Fibroblast of the conjunctiva (primary cell): ENCODE results near the gene CDYL.
"Not testable (repeated sequence)": the region's sequence is repeated elsewhere in the genome, so short reads cannot be mapped to it uniquely, and the experiment has no call there.

Source experiments
- DNase-seq: peaks from one replicate; pipeline ENCODE4 v3.0.0-alpha.2; 2010; ENCODE audit warnings: low read depth

CDYL gene

DNA sequence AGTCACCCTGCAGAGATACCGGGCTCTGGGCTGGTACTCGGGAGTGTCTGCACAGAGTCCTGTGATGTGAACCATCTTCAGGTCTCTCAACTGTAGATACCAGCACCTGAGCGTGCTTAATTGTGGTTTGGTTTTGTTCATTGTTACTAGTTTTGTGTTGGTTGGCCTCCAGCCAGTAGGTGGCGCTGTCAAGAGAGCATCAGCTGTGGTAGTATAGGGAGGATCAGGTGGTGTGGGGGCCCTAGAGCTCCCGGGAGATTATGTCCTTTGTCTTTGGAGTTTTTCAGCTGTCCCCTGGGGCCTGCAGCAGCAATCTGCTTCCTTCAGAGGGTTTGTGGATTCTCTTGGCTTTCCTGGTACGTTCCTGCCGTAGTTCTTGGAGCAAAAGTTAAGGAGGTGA is 67.9 kb downstream of the CDYL start:
- DNase-seq, result no peak

DNA sequence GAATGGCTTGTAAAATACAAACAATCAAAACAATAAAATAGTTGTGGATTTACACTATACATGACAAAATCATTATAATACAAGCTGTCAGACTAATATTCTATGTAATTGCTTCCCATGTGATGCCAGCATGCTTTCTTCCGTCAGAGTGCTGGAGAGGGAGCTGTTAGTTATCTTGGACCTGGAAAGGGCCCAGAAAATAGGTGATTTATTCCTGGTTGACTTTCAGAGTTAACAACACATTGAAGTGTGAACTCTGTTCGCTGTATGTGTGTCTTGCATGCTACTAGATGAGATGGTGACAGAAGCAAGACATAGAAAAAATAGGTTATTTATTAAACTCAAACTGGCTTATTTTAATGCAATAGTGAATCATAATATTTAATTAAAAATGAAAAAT is 70.2 kb downstream of the CDYL start:
- DNase-seq, result no peak

DNA sequence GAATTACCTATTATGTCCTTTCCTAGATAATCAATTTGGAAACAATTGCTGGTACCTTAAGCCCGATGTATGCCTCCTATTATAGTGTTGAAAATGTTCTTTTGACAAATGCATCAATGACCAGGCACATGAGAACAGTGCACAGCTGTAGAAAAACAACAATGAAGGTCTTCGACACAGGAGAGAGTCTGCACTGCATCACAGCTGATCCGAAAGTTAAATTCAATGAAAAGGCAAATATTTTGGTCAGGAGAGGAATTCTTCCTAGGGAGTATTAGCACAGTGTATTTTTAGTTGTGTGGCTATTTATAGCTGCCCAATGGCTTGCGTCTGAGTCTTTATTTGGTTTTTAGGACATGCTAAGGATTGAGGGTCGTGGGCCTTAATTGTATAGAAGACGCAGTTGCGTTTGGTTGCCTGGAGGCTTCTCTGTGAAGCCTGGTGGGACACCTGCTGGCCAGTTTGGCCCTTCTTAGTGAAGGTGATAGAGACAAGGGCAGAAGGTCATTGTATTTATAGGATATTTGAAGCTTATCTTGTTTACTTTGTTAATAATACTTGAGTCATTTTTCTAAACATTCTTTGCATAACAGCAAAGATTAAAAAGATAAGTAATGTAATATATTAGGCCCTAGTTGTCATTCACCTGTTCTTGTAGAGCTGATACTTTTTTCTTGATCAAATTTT is 72.3 kb downstream of the CDYL start:
- DNase-seq, result no peak

DNA sequence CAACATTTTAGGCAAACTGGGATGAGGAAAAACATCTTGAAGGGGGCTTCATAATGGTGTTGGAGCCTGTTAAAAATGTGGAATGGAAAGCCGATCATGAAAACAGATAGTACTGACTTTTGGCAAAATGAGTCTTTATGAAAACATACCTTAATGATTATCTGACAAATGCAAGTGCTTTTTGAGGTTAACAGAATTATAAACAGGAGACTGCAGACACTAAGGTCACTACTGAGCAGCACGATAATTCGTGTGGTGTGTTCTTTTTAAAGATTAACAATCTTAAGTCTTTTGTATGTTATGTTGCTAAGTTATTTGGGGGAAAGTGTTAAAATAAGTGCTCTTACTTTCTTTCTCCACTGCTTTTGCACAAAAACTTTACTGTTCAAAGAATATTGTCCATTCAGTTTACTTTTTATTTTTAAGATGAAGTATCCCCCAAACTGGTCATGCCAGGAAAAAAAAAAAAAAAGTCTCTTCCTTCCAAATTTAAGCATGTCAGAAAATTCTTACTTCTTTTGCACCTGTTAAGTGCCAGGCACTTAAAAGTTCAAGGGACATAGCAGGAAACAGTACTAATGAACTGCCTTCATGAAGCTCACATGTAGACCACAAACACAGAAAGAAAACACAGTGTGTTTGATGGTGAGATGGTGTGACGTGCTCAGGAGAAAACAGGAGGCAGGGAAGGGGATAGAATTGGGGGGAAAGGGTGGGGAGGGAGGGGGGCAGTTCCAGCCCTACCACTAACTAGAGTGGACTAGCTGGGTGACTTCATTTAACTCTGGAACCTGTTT is 73.2 kb downstream of the CDYL start:
- DNase-seq, result no peak

DNA sequence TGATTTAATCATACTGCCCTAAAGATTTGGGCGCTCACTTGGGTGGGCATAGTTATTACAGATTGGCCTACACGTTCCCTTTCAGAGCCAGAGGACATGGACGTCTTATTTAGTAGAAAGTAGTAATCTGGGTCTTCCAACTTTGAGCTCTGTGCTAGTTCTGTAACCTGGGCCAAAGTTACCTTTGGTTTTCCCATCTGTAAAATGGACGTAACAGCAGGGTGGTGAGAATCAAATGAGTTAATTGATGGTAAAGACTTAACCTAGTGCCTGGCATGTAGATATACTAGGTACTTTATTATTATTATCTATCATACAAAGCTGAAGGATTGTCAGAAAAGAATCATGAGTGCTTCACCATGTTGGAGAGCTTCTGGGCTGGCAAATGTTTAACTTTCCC is 74.8 kb downstream of the CDYL start:
- no peak for DNase-seq

DNA sequence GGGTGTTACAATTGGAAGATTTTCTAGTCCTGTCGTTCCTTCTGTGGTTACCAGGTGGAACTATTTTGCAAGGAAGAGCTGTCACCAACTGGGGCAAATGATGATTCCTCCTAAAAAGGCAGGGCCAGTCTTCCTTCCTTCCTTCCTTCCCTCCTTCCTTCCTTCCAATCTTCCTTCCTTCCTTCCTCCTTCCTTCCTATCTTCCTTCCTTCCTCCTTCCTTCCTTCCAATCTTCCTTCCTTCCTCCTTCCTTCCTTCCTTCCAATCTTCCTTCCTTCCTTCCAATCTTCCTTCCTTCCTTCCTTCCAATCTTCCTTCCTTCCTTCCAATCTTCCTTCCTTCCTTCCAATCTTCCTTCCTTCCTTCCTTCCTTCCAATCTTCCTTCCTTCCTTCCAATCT is 76.0 kb downstream of the CDYL start:
- DNase-seq, result not testable (repeated sequence)

DNA sequence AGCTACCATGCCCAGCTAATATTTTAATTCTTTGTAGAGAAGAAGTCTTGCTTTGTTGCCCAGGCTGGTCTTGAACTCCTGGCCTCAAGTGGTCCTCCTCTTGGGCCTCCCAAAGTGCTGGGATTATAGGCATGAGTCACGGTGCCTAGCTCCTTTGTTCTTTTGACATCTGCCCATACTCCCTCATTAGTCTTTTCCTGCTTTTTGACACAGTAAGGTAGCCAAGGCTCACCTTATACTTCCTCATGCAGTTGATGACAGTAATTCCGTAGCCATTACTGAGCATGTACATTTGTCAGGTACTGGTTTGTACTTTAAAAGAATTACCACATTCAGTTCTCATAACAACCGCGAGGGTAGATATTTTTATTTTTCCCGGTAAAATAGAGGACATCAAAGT is 76.7 kb downstream of the CDYL start:
- no peak for DNase-seq

DNA sequence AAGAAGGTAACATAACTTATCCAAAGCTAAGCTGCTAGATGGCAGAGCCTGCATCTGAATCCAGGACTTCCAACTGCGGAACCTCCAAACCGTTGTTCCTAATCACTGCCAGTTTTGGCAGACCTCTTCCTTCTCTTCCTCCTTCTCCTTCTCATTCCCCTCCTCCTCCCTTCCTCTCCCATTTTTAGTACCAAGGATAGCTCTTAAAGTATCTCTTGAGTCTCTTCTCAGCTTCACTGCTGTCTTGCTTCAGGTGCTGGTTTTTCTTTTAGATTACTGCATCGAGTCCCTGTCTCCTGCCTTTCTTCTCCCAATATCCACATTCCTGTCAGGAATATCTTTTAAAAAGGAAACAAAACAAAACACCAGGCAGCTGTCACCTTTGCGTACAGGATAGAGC is 77.1 kb downstream of the CDYL start:
- DNase-seq, result no peak

DNA sequence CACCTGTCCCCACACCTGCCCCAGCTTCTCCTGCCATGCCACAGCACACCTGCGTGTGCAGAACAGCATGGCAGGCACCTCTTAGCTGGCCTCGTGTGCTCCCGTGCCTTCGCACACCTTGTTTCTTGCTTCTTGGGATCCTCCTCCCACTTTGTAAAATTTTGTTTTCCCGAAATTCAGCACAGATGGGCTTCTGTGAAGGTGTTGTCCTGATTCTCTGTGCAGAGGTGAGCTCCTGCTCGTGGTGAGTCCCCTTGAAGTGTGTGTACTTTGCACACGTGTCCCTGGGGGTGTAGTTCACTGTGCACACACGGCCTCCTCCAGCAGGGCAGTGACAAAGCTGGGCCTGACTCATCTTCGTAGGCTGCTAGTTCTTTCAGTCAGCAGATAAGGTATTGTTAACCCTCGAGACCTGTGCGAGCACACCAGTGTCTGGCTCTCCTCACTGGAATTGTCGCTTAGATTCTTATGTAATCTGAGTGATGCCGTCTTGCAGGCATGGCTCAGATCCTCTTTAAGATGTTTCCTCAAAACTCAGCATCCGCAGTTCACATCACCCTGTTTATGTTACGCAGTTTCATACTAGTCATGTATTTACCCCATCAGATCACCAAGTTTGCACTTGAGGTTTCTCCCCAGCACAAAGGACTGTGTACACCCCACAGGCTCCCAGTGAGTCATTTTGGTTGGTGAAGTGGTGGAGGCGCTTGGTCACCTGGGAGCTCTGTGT is 77.7 kb downstream of the CDYL start:
- DNase-seq, result no peak

DNA sequence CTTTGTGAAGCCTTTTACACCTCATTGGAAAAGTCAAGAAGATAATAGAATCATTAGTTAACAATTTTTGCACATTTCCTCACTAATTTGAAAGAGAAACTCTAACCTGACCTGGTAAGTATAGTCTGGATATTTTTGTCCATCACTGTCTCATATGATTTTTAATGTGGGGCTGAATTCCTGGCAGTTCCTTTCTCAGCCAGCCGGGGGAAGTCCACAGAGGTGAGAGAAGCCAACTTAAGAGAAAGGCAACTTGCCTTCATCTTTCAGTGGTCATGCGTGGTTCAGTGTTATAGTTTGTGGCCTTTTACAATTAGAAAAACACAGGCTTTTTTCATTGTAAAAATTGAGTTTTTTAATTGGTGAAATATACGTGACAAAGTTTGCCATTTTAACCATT is 80.6 kb downstream of the CDYL start:
- no peak for DNase-seq

DNA sequence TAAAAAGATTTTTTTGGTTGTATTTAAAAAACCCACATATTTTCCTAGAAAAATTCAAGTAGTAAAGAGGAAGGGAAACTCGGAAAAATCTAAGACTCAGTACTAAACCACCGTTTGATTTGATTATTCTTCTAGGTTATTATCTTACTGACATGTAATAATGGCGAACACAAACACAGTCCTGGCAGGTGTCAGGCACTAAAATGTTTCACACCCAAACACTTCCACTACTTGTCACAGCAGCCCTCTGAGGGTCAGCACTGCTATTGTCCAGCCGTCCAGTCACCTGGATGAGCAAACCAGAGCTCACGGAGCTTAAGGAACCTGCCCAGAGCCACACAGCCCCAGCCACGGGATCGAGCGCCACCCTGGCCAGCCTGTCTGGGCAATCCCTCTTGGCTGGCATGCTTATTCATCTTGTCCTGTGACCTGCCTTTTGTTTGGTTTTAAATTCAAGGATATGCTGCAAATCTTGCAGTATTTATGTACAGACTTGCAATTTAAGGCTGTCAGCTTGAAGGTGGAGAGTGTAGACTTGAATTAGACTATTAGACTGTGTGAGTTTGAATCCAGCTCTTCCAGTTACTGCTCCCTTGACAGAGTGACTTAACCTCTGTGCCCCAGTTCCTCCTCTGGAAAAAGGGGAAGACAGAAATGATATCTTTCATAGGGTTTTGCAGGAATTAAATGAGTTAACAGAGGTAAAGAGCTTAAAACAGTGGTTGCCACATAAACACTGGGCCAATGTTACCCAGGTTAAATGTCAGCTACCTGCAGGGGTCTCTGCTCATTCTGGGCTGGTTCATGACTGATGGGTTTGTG is 82.2 kb downstream of the CDYL start:
- DNase-seq, result no peak

DNA sequence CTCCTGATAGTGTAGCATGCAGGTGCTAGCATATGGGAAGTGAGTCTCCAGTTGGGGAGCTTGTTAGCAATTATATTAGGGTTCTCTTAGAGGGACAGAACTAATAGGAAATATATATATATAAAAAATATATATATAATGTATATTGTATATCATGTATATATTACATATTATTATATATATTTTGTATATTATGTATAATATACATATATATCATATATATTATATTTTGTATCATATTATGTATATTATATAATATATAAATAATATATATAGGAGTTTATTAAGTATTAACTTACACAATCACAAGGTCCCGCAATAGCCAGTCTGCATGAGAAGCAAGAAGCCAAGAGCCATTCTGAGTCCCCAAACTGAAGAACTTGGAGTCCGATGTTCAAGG is 84.2 kb downstream of the CDYL start:
- DNase-seq, result no peak

DNA sequence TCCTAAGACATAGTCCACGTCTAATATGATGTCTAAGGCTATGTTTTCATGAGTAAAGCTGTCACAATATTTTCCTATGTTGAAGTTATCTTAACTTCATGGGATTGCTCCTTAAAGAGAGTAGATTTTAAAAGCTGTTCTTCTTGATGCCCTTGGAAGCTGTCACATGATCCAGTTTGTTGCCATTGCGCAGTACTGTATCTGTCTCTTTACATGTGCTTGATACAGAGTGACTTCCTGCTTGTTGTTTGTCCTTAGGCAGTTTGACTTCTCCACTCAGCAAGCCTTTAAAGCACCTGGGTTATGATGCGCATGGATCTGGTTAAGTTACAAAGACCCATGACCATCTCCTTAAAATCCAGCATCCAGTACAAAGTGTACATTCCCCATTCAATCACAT is 85.4 kb downstream of the CDYL start:
- DNase-seq, result no peak

DNA sequence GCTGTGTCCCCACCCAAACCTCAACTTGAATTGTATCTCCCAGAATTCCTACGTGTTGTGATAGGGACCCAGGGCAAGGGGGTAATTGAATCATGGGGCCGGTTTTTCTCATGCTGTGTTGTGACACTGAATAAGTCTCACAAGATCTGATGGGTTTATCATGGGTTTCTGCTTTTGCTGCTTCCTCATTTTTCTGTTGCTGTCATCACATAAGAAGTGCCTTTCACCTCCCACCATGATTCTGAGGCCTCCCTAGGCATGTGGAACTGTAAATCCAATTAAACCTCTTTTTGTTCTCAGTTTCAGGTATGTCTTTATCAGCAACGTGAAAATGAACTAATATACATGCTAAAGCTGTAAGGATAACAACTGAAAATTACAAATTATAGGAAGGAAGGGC is 88.3 kb downstream of the CDYL start:
- no peak for DNase-seq

DNA sequence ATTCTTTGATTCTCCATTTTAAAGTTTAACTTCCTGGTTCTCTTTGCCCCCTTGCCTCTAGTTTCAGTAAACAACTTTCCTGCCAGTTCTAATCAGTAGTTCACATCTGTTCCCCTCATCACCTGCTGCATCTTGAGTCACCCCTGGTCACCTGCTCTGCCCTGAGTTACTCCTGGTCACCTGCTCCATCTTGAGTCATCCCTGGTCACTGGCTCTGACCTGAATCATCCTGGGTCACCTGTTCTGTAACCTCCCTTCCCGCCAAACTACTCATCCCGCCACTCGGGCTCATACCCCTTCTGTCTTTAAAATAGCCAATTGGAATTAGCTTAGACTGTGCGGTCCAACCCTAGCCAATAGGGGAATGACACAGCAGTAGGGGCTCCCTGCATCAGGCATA is 88.8 kb downstream of the CDYL start:
- not testable (repeated sequence) for DNase-seq

DNA sequence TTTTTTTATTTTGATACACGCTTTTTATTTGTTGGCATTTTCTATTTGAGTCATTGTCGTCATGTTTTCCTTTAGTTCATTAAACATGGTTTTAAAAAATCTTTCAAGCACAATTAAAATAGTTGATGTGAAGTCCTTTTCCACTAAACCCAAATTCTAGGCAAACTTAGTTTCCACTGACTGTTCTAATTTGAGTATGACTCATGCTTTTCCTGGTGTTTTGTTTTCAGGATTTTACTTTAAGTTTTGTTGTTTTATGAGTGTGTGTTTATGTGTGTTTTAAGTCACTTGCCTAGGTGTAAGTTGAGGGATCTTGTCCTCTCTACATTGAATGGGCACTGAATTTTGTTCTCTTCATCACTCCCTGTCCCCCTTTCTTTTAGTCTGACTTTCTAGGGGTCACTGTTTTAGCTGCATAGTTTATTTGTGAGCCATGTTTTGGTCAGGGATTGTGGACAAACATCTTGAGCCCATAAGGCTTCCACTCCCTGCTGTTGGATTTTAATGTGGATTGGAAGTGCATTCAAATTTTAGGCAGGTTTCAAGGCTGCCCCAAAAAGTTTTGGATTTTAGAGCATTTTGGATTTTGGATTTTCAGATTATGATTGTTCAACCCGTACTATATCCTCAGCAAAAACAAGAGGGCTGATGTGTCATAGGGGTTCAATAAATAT is 94.8 kb downstream of the CDYL start:
- DNase-seq, result no peak

DNA sequence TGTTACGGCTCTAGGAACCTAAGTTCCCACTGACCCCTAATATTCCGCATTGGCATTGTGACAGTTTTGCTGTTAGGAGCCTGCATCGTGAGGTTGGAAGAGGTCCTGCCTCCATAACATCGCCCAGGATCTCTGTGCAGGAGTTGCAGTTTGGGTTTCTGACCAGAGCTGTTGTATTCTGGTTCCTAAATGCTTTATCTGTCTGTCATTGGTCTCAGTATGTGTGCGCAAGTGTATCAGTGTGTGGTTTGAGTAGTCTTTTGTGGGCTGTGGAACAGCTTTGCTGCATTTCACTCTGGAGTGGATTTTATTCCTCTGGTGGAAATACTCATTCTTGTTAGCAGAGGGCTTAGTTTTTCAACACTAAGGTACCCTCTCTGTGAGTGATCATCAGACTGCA is 95.6 kb downstream of the CDYL start:
- no peak for DNase-seq

DNA sequence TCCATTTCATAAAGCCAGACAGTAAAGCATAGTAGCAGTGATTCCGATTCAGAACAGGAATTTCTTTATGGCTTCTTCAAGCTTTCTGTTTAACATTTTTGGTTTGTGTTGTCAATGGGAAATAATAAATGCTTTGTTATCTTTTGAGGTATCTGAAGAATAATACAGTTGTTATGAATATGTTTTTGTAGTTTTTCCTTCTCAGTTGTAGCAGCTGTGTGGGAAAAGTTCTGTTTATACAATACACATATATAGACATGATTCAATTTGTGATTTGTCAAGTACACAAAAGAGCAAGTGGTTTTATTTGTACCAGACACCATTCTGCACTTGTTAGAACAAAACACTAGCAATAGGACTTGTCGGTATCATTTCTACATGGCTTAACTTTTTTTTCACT is 96.6 kb downstream of the CDYL start:
- DNase-seq, result no peak

DNA sequence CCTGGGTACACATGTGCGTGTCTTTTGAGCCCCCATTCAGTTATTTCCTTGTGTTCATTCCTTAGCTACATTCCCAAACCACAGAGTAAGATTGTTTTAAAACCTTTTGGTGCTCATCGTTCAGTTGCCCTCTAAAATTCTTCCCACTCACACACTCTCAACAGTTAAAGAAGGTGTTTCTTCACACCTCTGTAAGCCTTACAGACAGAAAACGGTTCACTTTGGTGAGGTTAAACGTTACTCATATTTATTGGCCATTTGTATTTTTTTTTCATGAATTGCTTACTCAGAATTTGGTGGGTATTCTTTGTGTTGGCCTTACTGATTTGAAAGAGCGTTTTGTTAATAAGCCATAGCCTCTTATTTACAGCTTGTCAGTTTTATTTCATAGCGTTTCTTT is 97.7 kb downstream of the CDYL start:
- no peak for DNase-seq

DNA sequence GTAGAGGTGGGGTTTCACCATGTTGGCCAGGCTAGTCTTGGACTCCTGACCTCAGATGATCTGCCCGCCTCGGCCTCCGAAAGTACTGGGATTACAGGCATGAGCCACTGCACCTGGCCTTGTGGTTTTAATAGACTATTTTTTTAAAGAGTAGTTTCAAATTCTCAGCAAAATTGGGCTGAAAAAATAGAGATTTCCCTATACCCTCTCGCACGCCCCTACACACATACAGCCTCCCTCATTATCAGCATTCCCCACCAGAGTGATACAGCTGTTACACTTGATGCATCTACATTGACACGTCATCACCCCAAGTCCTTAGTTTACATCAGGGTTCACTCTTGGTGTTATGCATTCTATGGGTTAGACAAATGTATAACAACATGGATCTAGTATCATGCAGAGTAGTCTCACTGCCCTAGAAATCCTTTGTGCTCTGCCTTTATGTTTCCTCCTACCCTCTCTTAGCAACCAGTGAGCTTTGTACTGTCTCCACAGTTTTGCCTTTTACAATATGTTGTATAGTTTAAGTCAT is 103.6 kb downstream of the CDYL start:
- no peak for DNase-seq

DNA sequence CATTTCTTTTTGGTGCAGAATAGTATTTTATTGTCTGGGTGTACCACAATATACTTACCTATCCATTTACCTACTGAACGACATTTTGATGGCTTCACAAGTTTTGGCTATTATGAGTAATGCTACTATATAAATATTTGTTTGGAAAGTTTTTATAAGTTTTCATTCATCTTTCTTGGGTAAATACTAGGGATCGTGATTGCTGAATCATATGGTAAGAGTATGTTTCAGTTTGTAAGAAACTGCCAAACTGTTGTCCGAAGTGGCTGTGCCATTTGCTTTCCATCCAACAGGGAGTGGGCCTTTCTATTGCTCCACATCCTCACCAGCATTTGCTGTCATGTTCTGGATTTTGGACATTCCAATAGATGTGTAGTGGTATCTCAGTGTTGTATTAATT is 104.2 kb downstream of the CDYL start:
- no peak for DNase-seq

DNA sequence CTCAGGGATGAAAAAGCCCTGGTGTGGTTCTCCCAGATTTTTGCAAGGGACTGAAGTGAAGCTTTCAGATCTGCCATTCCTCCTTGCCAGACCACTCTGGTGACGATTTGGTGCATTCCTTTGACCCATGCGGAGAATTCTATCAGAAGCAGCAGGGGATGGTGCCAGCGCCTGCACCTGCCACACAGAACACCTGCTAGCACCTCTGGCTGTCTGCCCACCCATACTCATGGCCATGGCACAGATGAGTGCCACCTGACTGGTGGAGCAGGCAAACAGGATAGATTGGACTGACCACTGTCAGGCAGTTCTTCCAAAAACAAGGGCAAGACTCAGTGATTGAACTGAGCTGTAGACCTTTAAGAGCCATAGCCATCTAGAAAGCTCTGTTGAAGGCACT is 107.1 kb downstream of the CDYL start:
- DNase-seq, result no peak
